ENCODE measurements around the gene DCHS1.

DNA sequence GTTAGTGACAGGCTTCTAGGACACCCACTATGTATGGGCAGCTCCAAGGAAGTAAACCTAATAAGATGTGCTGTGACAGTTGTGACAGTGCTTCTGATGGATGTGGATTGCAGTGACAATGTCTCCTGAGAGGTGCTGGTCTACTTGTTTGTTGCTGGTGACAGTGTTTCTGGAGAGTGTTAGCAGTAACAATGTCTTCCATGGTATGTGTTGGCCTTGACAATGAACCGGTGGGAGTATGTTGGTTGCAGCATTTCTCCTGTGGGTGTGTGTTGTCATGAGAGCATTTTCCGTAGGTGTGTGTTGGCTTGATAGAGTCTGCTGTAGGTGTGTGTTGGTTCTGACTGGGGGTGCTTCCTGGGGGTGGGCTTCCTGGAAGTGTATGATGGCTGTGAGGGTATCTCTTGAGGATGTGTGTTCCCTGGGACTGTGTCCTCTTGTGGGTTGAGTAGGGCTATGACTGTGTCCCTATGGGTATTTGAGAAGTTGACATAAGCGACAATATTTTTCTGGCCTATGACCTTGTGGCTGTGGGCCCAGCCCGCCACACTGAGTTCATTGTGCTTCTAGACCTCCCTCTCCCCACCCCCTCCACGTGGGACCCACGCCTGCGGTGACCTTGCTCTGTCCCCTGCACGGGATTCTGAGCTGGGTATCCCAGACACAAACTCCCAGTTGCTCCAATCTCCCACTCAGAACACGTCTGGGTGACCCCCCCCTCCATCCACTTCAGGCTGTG lies 1.2 kb downstream of the DCHS1 start:
- TF ChIP-seq CTCF (IDR thresholded peaks at IDR 0.05; ENCODE audit: low read depth, low read length, poor library complexity, severe bottlenecking) (no peak), EZH2phosphoT487 (IDR thresholded peaks at IDR 0.05; ENCODE audit: borderline replicate concordance, low read length) (no peak)

All from DOHH2 (cell line).